ENCODE data around the gene C6orf15.
A peak's percentile ranks its signal among the peaks of the same experiment; 100 is the strongest.

Gene C6orf15

DNA sequence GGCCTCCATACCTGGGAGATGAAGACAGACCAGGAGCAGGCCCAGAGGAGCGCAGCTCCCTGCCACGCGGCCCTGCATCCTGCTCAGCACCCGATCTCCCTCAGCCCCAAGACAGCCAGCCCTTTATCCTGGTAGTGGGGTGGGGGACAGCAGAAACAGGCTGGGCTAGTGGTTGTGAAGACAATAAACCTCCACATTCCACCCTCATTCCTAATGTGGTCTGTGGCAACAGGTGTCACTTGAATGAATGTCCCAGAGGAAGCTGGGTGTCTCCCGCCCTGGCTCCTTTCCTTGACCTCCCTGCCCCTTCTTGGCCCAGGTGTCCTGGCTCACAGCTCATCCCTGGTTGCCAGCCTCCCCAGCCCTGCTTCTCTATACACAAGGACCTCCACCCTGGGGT lies at the start of gene C6orf15:
C6orf15 (minus strand) TSS at position 98 of the 400 bp plus-strand sequence; CDS start at position 78, 20 bp downstream.
- no peak for DNase-seq

DNA sequence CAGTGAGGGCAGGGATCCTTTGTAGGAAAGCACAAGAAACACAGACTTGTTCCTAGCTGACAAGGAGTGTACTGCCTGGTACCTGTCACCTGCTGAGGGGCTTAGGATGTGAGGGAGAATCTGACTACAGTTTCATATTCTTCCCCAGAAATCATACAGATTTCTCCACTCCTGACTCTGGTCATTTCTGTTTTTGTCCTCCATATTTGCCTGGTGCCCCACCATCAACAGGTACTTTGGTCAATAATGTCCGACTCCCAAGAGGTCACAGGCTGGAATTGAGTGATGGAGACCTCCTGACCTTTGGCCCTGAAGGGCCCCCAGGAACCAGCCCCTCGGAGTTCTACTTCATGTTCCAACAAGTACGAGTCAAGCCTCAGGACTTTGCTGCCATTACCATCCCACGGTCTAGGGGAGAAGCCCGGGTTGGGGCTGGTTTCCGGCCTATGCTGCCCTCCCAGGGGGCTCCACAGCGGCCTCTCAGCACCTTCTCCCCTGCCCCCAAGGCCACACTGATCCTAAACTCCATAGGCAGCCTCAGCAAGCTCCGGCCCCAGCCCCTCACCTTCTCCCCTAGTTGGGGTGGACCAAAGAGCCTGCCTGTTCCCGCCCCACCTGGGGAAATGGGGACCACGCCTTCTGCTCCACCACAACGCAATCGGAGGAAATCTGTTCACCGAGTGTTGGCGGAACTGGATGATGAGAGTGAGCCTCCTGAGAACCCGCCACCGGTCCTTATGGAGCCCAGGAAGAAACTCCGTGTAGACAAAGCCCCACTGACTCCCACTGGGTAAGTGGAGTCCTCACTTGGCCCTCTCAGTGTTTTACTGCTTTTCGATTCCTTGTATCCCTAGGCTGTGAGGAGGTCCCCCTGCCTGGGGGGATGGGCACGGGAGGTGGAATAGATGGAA lies 49.1 kb upstream of the C6orf15 start:
- no peak for DNase-seq

DNA sequence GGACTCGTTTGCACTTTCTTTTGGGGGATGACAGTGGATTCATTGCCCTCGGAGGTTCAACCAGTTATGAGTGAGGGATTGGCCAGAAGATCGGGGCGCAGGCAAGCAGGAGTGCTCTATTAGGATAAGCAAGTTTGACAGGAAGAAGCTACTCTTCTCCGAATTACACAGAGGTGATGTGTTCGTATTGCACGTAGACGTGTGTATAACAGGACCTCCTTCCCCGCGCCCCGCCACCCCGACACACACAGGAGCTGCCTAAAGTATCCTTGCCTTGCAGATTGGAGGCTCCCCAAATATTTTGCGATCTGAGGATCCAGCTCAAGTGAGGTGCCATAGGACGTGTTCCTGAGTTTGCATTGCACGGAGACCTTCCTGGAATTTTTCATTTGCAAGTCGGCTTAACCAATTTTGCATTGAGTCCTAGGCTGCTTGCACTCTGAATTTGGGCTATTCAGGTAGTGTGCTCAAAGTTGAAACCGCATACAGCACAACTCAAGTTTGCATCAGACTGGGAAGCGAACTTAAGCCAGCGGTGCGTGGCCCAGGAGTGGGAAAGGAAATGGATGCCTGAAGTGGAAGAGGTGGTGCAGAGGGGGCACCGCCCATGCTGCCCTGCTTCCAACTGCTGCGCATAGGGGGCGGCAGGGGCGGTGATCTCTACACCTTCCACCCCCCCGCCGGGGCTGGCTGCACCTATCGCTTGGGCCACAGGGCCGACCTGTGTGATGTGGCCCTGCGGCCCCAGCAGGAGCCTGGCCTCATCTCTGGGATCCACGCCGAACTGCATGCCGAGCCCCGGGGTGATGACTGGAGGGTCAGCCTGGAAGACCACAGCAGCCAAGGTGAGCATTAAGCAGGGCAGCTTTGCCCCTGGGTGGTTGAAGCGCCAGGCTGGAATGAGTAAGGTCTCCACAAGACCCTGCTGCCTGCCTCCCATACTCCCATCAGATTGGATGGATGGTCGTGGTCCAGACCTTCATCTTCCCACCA lies 46.8 kb upstream of the C6orf15 start:
- DNase-seq = no peak

DNA sequence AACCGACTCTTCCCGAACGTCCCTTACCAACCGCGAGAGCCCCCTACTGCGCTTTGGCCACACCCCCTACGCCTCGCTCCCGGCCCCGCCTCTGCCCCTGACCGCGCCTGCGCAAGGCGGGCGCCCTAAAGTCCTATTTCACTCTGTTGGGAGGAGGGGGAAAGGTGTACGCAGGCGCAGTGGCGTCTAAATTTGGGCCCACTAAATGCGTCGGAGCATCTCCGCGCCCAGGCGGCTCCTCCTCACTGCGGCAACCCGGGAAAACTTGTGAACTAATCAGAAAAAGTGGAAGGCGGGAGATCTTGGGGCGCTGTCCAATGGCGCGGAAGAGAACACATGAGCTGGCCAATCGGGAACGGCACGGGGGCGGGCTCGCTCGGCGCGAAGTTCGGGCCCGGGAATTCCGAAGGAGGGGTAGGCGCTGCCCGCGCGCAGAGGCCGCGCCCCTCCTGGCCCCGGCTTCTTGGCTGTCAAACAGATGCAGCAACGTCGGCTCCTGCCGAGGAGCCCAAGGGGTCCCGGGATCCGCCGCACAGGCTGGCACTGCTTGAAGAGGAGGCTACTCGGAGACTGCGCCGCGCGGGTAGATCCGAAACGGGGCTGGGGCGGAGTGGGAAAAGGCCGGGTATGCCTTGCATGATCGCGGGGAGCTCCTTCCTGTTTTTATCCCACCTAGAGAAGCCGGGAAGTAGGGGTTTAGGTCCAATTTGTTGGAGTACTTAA lies 45.9 kb upstream of the C6orf15 start, which contains the start of gene TCF19:
TCF19 (plus strand) TSS at position 450 of the 723 bp plus-strand sequence. CDS start 881 bp downstream, outside the sequence.
- peak; percentile 99 for DNase-seq

DNA sequence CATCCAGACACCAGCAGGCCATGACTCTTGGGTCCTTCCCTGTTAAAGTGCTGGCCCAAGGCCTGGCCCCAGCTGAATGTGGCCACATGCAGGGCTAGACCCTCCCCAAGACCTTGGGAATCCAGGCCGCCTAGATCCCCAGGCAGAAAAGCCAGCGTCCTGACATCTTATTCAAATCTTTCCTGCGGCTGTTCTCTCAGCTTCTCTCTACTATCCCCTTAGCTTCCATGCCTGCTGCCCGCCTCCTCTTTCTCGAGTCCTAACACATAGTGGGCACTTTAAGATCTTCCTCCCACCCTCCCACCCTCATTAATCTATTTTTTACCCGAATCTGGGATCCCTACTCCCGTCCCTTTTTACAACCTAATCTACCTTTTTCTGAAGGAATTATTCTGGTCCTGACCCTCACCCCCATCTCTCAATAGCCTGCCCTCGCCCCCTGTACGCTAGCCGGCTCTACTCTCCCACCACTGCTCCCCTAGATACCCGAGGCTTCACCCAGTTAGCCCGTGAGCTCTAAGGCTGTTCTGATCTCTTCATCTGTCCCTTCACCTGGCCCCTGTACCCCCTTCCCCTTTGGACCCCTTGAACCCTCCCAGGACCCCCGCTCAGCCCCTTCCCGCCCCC lies 45.3 kb upstream of the C6orf15 start, which contains the start of gene CCHCR1:
CCHCR1 (minus strand) TSS at position 290 of the 627 bp plus-strand sequence; CDS start at position 88, 202 bp downstream.
- no peak for DNase-seq

DNA sequence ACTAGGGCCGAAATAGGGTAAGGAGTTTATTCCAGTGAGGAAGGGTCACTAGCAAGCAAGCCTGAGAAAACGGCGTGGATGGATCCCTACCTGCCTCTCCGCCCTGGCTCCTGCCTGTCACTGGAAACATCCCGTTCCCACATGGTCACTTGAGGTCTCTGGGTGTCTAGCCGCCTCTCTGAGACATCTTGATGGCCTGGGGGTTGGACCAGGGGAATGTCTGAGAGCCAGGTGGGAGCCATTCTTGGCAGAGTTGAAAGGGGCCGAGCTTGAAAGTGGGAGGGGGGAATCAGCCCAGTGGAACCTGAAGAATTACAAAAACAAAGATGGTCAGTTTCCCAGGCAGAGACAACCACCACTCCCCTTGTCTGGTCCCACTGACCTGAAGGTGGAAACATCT lies 44.3 kb upstream of the C6orf15 start:
- DNase-seq = no peak

DNA sequence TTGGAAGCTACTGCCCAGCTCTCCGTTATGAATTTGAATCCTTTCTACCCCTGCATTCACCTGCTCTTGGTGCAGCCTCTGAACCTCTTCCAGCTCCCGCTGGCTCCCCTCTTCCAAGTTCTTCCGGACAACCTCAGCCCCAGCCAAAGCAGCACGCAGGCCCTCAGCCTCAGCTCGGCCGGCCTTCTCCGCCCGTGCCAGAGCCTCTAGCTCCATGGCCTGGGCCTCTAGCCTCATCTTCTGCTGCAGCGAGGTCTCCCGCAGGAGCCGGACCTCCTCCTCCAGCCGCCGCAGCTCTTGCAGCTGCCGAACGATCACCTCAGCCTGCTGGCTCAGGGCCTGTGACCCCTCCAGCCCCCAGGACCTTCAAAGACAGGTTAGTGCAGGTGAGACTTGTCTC lies 42.1 kb upstream of the C6orf15 start:
- DNase-seq = no peak

DNA sequence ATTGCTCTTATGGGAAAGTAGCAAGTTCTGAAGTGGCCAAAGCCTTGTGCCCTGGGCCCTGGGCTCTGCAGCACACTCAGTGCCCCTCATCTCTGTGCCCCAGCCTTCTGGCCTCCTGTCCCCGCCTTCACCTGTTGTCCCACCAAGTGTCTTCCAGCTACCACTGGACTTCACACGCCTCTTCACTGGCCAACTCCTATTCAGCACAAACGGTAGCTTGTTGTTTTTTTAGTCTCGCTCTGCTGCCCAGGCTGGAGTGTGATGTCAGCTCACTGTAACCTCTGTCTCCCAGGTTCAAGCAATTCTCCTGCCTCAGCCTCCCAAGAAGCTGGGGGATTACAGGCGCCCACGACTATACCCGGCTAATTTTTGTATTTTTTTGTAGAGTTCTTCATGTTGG lies 40.4 kb upstream of the C6orf15 start:
- no peak for DNase-seq

DNA sequence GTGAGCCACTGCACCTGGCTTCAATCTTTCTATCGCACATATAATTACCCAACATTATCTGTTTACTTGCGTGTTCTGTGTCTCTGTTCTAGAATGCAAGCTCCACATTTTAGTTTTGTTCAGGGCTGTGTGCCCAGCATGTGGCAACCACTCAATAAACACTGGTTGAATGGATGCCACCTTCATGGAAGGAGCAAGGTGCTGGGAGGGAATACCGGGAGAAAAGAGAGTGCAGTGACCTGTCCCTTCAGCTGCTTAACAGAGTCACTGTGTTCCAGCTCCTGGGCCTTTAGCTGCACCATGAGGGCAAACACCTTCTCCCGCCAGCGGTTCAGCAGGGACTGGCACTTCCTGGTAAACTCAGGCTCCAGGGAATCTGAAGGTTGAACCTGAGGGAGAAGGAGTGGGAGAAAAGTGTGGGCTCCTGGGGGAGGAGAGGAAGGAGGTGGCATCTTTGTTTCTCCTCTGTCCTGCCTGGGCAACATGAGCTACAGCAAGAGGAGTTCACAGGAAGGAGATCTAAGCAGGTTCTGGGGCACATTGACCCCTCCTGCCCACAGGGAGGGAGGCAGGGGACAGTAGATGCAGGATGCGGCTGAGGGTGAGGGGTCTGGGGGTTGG lies 37.6 kb upstream of the C6orf15 start:
- no peak for DNase-seq

DNA sequence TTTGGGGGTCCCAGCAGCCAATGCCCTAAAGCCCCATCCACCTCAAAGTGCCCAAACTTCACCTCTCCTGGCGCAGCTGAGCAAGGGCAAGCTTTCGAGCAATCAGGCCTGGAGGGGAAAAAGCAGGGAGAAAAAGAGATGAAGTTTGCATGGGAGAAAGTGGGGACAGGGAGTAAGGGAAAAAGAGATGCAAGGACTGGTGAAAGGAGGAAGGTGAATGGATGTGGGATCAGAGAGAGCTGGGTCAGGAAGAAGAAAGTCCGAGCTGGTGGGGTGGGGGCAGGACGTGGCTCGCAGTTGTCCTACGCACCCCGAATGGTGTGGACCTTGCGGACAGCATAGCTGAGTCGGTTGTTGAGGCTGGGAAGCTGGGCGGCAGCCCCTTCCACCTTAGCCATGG lies 33.0 kb upstream of the C6orf15 start:
- no peak for DNase-seq

DNA sequence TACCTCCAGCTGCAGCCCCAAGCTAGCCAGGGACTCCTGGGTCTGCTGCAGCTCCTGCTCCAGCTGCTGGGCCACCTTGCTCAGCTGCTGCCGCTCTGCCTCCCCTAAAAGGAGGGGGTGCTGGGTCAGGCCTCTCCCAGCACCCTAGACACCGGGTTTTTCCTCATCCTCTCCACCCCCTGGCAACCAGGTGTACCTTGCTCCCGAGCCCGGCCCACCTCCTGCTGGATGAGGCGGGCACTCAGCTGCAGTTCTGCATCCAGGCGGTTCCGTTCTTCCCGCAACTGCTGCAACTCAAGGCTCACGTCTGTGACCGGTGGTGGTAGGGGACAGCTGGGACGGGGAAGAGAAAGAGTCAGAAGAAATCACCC lies 32.6 kb upstream of the C6orf15 start:
- no peak for DNase-seq

DNA sequence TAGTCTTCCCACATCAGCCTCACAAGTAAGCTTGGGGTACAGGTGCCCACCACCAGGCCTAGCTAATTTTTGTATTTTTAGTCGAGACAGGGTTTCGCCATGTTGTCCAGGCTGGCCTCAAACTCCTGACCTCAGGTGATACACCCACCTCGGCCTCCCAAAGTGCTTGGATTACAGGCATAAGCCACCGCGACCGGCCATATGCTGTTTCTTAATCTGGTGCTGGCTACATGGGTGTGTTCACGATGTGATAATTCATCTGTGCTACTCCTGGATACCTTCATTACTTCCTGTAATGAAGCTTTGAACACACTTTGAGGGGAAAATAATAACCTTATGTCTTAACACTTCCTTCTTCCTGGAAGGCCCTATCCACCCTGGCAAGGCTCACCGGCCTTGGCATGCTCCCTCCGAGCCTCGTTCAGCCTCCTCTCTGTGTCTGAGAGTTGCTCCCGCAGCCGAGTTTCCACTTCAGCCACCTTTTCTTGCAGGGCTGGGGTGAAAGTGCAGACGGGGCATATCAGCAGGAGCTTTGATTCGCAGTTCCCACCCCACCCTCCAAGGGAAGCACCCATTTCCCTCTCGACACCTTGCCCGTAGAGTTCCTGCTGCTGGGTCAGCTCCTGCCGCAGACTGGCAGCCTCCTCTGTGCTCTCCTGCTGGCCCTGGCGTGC lies 32.1 kb upstream of the C6orf15 start:
- DNase-seq = no peak

DNA sequence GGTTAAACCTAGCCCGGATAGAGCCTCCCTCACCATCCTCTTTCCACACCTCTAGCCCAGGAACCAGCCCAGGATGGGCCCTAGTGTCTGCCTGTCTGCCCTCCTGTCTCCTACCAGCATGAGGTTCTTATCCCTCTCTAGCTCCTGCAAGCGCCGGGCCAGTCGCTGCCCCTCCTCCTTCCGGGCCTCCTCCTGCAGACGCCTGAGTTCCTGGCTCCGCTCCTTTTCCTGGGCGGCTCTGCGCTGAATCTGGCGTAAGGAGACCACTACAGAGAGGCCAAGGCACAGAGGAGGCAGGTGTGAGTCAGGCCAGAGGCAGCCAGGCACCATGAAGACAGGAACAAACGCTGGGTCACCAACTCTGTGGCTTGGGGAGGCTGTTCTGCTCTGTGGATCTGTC lies 30.8 kb upstream of the C6orf15 start:
- DNase-seq = no peak

DNA sequence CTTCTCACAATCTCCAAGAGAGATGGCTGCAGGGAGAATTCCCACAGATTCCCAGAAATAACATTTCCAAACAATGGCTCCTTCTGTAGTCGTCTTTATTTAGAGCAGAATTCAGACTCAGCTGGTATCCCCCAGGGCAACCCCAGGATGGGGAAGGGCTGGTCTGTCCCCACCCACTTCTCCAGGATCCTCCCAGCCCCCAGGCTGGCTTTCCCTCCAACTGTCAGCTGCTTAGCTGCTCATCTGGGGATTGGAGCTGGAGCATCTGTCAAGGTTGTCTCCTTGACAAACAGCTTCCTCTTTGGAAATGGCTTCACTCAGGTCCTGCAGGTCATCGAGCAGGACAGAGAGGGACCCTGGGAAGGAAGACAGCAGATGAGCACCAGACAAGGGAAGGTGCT lies 30.0 kb upstream of the C6orf15 start:
- DNase-seq = no peak

DNA sequence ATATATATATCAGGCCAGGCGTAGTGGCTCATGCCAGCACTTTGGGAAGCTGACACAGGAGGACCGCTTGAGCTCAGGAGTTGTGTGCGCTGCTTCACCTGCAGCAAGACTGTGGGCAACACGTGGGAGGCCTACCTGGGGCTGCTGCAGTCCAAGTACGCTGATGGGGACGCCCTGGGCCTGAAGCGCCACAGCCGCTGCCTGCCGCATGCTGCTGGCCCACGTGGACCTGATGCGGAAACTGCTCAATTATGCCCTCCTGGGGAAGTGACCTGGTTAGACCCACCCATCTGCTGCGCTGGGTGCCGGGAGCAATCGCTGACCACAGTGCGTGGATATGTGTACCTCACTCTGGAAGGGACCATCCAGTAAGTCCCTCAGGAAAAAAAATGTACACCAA lies 28.3 kb upstream of the C6orf15 start:
- no peak for DNase-seq

DNA sequence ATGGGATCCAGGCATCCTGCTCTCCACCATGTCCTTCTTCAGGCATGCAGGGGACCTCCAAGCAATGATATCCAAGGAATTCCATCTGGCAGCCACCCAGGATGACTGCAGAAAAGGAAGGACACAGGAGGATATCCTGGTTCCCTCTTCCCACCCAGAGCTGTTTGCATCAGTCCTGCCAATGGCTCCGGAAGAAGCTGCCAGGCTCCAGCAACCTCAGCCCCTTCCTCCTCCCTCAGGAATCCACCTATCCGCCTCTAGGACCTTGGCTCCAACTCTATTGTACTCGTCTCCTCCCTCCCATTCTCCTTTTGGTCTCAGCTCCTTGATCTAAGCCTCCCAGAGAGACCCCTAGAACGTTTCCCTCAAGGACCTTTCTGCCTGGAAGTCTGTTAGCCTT lies 27.2 kb upstream of the C6orf15 start:
- DNase-seq = no peak

DNA sequence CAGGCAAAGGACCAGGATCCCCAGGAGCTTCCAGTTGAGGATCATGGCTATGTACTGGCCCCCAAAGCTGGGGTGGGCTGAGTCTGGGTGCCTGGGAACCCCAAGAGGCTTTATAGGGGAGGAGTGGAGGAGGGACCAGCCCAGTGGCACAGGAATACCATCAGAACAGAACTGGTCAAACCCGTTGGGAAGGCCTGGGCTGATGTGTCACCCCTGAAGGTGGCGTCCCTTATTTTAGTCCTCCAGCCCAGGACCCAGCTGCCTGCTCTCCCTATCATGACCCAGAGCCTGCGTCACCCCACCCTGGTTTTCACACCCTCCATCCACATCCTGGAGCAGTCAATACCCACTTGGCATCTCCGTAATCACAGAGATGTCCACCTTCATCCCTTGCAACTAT lies 26.6 kb upstream of the C6orf15 start, which contains the start of gene PSORS1C2:
PSORS1C2 (minus strand) TSS at position 85 of the 400 bp plus-strand sequence; CDS start at position 45, 40 bp downstream.
- no peak for DNase-seq

DNA sequence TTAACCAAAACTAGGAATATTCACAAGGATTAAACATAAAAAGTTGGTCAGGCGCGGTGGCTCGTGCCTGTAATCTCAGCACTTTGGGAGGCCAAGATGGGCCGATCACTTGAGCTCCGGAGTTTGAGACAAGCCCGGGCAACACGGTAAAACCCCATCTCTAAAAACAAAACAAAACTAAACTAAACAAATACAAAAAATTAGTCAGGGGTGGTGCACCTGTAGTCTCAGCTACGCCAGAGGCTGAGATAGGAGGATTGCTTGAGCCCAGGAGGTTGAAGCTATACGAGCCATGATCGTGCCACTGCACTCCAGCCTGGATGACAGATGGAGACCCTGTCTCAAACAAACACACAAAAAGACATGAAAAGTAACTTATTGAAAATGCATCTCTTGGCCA lies 23.3 kb upstream of the C6orf15 start:
- DNase-seq = no peak

DNA sequence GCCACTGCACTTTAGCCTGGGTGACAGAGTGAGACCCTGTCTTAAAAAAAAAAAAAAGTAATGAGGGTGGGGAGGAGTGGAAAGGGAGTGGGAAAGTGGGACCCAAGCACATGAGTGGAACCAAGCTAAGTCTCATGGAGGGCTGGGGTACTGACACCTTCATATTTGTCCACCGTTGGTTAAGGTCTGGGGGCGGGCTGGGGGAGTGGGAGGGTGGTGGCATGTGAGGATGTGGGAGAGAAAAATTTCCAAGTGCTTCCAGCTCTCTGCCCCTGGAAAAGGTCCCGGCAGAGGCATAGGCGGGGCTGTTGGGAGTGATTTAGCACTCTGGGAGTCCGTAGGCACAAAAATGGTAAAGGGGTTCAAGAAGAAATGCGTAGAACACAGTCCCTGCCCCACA lies 20.4 kb upstream of the C6orf15 start:
- DNase-seq = no peak

DNA sequence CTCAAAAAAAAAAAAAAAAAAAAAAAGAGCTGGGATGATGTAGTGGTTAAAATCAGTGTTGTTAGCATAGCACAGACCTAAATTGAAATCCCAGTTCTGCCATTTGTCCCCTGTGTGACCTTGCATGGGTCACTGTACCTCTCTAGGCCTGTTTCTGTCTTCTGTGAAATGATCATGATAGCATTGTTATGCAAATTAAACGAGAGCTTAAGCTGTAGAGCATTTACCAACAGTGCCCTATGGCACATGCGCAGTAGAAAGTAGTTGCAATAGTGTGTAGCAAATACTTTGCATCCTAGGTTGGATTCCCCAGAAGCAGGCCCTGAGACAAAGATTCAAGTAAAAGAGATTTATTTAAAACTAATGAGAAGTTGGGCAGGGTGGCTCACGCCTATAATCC lies 19.2 kb upstream of the C6orf15 start:
- no peak for DNase-seq

DNA sequence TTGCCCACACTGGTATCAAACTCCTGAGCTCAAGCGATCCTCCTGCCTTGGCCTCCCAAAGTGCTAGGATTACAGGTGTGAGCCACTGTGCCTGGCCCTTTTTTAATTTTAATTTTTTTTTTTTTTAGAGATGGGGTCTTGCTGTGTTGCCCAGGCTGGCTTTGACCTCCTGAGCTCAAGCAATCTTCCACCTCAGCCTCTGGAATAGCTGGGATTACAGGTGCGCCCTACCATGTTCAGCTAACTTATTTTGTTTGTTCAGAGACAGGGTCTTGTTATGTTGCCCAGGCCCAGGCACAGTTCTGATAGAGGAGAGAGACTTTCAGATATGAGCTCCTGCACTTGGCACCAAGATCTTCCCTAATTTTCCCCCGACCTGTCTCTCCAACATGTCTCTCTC lies 18.4 kb upstream of the C6orf15 start:
- DNase-seq = no peak
